Heart left ventricle (tissue), 13 donors: ENCODE results near the gene SCLY.

Experiments
- CTCF ChIP-seq, 12 donors: fragments of 200-600 bp; sonication (generic) in 4 of 12; IDR thresholded peaks; one replicate each; pipeline versions ENCODE4 v1.5.0 to v1.8.0; 2018 to 2022; ENCODE audit warnings: antibody characterized with exemption in 12 of 12, mild to moderate bottlenecking in 5 of 12
- POLR2A ChIP-seq, 2 donors: fragments of 450-650 bp; IDR thresholded peaks; one replicate each; pipeline ENCODE4 v1.6.1; 2017; ENCODE audit warnings: antibody characterized with exemption in 2 of 2, mild to moderate bottlenecking in 2 of 2, moderate library complexity in 2 of 2
- donor health status: ischemic (EF 13 %, LVEDD 7.1; RV severe dilation, severe dysfunction).
- donor health status: DM: no; HTN: yes; CAD: no.
- donor health status: DM: no; HTN: no; CAD: no.
- donor health status: ischemic (EF 25% LVEDD 6.9; RV normal size, moderate dysfunction).
- donor health status: ischemic (EF 25% LVEDD 5.7; RV mildly dilated, moderate dysfunction).
- donor health status: ischemic (EF 35%, LVEDD 5.7; RV mildly dilated, moderate dysfunction).
- donor health status: nonischemic (EF 11% LVEDD 7.7; RV severe dilation, severe dysfunction).
- donor health status: DM: yes; HTN: yes; CAD: no.
- donor health status: PGD.
- donor health status: ischemic (EF 29% LVEDD 5.4; RV normal size, mild dysfunction).
- donor health status: nonischemic (EF 23%, LVEDD 6.1; RV moderate dilation, normal function).

DNA sequence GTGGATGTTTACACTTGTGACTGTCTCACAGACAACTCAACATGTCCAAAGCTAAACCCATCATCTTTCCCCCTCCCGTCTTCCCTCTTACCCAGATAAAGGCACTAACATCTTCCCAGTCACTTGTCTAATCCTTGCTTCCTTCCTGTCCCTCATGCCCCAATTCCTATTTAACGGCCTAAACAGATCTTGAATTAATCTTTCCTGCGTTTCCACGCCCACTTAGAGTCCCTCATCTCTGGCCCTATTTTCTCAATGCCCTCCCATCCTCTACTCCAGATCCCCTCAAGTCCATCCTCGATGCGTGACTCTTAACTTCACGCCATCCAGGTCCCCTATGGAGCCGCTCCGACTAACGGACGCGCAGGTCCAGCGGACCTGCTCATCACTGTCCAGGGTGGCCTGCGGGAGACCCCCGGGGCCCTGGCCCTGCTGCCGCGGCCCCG, 682 bp upstream of the SCLY start:
- TF ChIP-seq CTCF (IDR thresholded peaks at IDR 0.05) (no peak), POLR2A (IDR thresholded peaks at IDR 0.05) (no peak)
